Mononuclear cell (primary cell): ENCODE measurements around the gene CCDC27. TPM values are rescaled to one million over a fixed set of nuclear protein-coding genes. Genes with fewer than 3 reads are reported as not detected.

ENCODE experiments used
- H3K27me3 ChIP-seq: 2 replicates; pipeline ENCODE4 v1.6.0; 2011; ENCODE audit warnings: low read length, control low read depth; ENCODE audit not compliant: insufficient read depth
- H3K4me1 ChIP-seq: 2 replicates; pipeline ENCODE4 v1.5.1; 2011; ENCODE audit warnings: mild to moderate bottlenecking, low read length, control low read depth; ENCODE audit not compliant: insufficient read depth
- H3K4me3 ChIP-seq: 2 replicates; pipeline ENCODE4 v1.5.1; 2011; ENCODE audit warnings: mild to moderate bottlenecking, low read length, moderate library complexity
- H3K9me3 ChIP-seq: 2 replicates; pipeline ENCODE4 v1.5.1; 2011; ENCODE audit warnings: low read depth, mild to moderate bottlenecking, control low read depth, low read length
- total RNA-seq: library from RNA; depleted of rRNA; stranded (reverse); fragments of >200 nt; gene quantifications from one replicate; pipeline ENCODE4 v1.2.3, GENCODE V29; 2012

CCDC27 gene
- total RNA-seq, 1 donor: not detected

GRCh38 chr1:3750741-3751140, 1.5 kb upstream of the CCDC27 start:
- peaks cover 14% of the 10 kb centered on the region for H3K4me1 ChIP-seq
- H3K4me3 ChIP-seq: no peak overlapping the region
- H3K27me3 ChIP-seq: no peaks in the 10 kb centered on the region
- H3K9me3 ChIP-seq: no peaks in the 10 kb centered on the region

DNA sequence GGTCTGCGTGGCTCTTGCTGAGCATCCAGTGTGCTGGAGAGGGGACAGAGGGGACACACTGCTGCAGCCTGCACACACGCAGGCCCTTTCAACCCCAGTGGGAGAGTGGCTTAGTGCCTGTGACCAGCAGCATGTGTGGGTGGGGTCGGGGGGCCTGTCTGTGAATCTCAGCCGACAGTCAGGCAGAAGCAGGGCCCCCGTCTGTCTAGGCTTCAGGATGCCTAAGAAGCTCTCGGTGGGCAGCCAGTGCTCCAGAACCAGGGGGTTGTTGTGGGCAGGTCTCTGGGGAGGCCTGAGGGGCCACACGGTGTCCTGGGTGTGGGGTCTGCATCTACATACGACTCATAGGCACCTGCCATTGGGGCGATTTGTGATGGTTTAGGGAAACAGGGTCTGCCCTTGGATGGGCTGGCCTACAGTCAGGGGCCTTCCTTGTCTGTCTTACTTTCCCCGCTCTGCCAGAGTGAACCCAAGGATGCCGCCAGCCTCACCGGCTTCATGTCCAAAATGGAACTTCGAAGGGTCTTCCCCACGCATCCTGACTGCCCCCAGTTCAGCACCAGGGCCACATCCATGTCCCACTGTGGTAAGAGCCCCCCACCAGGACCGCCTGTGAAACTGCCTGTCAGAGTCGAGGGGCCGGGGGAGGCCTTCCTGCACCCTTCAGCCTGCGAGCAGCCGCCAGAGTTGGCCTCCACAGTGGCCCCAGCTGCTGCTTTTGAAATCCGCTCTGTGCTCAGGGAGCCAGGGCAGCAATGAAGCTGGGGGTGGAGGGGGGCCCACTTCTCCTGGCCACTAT, 1.6 kb downstream of the CCDC27 start:
- Histone ChIP-seq H3K27me3 (no peaks in the 10 kb centered on the region), H3K4me1 (no peaks in the 10 kb centered on the region), H3K9me3 (no peaks in the 10 kb centered on the region), H3K4me3 (no peak overlapping the region)

DNA sequence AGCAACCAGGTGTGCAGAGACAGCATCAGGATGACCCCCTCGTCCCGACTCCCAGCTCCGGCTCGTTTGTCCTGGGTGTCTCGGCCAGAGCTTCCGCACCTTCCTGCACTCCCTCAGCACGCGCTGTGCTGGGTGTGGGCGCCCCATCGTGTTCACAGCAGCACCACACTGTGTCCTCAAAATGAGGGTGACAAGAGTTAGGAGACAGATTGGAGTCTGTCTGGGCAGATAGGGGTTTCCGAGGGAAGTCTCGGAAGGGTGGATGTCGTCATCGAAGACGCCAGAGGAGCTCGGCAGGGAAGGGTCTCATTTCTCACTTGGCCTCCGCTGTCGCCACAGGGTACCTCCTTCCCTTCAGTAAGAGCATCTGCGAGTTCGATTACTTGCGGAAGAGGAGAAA, 4.1 kb downstream of the CCDC27 start:
- no peaks in the 10 kb centered on the region for H3K4me1 ChIP-seq
- no peaks in the 10 kb centered on the region for H3K27me3 ChIP-seq
- no peak overlapping the region for H3K4me3 ChIP-seq
- no peaks in the 10 kb centered on the region for H3K9me3 ChIP-seq

GRCh38 chr1:3759164-3759563, 6.9 kb downstream of the CCDC27 start:
- Histone ChIP-seq H3K27me3 (no peaks in the 10 kb centered on the region), H3K4me3 (no peak overlapping the region), H3K9me3 (no peaks in the 10 kb centered on the region), H3K4me1 (no peaks in the 10 kb centered on the region)

- no peaks in the 10 kb centered on the region for H3K4me1 ChIP-seq
- no peaks in the 10 kb centered on the region for H3K27me3 ChIP-seq
- H3K9me3 ChIP-seq: no peaks in the 10 kb centered on the region
- H3K4me3 ChIP-seq: no peak overlapping the region
Measured at GRCh38 chr1:3759796-3760195, 7.5 kb downstream of the CCDC27 start.

DNA sequence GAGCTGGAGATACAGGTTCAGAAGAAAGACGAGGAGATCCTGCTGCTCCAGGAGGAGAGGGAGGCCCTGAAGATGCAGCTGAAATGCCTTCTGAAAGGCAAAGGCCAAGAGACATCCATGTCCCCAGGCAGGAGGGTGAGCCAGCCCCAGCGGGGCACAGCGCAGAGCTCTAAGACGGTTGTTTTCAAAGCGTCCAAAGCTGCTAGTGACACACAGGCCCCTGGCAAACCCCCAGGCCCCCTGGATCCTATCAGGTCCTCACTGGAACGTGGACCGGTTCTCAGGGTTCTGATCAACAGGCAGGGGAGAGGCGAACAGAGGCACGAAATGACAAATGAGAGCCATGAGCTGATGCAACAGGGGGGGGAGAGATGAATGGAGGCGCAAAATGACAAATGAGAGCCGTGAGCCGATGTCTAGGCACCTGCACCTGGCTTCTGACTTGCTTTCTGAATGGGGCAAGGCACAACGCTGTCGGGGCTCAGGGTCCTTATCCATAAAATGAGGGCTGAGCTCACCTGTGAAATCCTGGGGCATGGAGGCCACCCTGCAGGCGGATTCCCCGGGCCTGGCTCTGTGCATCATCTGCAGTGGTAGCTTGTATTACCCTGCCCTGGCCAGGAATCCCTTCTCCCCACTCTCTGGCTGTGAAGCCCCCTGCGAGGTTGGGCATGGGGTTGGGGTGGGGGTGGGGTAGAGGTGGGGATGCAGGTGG, 9.2 kb downstream of the CCDC27 start:
- H3K27me3 ChIP-seq: no peaks in the 10 kb centered on the region
- H3K4me1 ChIP-seq: no peaks in the 10 kb centered on the region
- no peak overlapping the region for H3K4me3 ChIP-seq
- H3K9me3 ChIP-seq: no peaks in the 10 kb centered on the region

- no peaks in the 10 kb centered on the region for H3K9me3 ChIP-seq
- H3K4me1 ChIP-seq: no peaks in the 10 kb centered on the region
- H3K4me3 ChIP-seq: no peak overlapping the region
- no peaks in the 10 kb centered on the region for H3K27me3 ChIP-seq
Measured at GRCh38 chr1:3762151-3762872, 10.1 kb downstream of the CCDC27 start.

- Histone ChIP-seq H3K27me3 (no peaks in the 10 kb centered on the region), H3K9me3 (no peaks in the 10 kb centered on the region), H3K4me1 (no peaks in the 10 kb centered on the region), H3K4me3 (no peak overlapping the region)
Measured at GRCh38 chr1:3762873-3763228, 10.6 kb downstream of the CCDC27 start.

DNA sequence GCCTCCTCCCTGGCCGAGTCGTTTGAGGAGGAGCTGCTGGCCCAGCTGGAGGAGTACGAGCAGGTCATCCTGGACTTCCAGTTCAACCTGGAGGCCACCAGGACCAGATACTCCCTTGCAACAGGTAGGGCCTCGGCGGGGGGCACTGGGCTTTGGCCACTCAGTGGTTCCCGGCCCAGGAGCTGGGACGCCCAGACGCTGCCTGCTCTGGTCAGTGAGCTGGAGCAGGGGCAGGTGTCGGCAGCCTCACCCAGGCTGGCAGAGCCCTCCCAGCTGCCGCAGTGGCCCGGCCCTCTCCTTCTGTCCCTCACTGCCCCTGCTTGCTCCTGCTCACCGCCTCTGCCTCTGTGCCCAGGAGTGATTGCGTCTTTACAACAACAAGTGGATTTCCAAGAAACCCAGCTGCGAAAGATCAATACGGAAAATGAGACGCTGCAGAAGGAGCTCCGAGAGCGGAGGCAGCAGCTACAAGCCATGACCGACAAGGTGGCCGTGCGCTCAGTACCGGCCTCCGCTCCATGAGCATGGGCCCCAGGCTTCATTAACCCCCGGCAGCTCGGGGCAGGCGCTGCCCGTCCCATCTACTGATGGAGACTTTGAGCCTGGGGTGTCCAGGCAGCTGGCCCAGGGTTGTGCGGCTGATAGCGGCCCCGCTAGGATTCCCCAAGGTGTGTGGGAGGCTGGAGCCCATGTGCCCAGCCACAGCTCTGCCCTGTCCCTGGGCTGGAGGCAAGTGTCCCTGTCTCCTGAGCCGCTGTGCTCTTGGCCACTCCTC, 11.3 kb downstream of the CCDC27 start:
- Histone ChIP-seq H3K9me3 (no peaks in the 10 kb centered on the region), H3K4me3 (no peak overlapping the region), H3K4me1 (no peaks in the 10 kb centered on the region), H3K27me3 (no peaks in the 10 kb centered on the region)

DNA sequence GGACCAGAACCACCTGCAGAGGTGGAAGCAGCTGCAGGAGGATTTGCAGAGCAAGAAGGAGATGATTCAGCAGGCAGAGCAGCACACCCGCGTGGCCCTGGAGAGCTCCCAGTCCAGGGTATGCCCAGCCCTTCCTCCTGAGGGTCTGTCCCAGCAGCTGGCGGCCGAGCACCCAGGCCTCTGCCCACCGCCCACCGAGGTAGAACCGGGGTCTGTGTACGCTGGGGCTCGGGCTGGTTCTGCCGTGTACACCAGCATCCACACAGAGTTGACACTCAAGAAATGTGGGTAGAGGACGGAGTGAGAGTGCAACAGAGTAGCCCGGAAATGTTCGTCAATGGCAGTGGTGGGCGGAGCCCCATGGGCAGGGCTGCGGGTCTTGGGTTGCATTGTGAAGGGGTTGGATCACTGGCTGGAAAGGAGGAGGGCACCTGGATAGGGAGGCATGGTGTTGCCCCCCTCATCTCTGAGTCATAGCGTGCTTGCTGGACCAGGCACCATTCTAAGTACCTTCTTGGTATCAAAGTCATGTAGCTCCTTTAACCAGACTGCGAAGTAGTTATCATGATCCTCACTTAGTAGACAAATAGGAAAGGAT, 15.2 kb downstream of the CCDC27 start:
- Histone ChIP-seq H3K9me3 (no peaks in the 10 kb centered on the region), H3K27me3 (no peaks in the 10 kb centered on the region), H3K4me1 (peaks cover 9% of the 10 kb centered on the region), H3K4me3 (no peak overlapping the region)

DNA sequence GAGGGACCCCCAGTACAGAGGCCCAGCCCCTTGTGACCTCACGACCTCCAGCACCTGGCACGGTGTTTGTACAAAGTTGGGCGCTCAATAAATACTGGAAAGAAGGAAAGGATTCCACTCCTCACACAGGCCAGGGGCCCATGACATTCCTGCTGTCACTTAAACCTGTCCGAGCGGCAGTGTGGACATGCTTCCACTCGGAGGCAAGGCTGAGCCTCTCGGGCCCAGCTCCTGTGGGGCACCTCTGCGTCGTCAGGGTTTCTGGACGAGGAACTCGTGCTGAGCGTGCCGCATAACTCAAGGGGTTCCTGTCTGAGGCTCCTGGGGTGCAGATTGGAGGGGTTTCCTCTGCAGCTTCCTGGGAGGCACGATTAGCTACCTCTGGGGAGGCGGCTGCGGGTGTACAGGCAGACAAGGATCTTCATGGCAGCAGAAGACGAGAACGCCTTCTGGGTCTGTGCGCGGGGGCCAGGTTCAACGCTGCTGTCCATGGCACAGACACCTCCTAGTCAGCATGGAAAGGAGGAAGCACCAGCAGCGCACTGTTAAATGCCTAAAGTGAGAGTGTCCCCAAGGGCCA, 16.7 kb downstream of the CCDC27 start:
- H3K4me1 ChIP-seq: peaks cover 9% of the 10 kb centered on the region
- H3K4me3 ChIP-seq: no peak overlapping the region
- H3K9me3 ChIP-seq: no peaks in the 10 kb centered on the region
- no peaks in the 10 kb centered on the region for H3K27me3 ChIP-seq

DNA sequence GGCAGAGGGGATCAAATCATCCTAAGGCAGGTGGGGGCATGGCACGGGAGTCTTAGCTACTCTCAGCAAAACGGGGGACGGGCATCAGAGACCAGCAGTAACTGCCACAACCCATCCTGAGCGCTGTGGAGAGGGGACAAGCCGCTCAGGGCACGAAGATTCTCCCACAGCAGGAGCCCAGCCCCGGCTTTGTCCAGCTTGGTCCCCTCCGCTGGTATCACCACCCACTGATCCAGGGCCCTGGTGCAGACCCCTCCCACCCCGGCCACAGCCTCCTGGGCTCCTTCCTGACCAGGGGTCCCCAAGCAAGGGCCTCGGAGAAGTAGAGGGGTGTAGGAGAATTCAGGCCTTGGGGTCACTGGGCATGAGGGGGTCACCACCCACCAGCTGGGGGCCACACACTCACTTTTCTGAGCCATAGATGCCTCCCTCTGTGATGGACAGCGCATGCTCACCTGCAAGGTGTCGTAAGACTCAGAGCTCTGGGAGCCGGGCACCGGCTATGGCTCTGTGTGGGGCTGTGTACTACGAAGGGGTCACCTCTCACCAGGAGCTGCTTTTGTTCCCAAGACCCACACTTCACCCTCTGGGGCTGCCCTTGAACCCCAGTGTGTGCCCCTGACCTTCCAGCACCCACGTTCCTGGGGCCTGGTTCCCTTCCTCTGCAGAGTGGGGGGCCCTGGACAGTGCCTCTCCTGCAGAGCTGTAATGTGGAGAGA, 18.0 kb downstream of the CCDC27 start:
- Histone ChIP-seq H3K9me3 (no peaks in the 10 kb centered on the region), H3K4me3 (no peak overlapping the region), H3K27me3 (no peaks in the 10 kb centered on the region), H3K4me1 (peaks cover 12% of the 10 kb centered on the region)

GRCh38 chr1:3771108-3772026, 19.1 kb downstream of the CCDC27 start:
- peak overlapping the region; percentile 35 for H3K4me3 ChIP-seq
- no peaks in the 10 kb centered on the region for H3K27me3 ChIP-seq
- H3K9me3 ChIP-seq: no peaks in the 10 kb centered on the region
- H3K4me1 ChIP-seq: peaks cover 19% of the 10 kb centered on the region
